Adrenal gland (tissue), 5 donors: ENCODE results near the gene ALOX15B.

ENCODE experiments used
- CTCF ChIP-seq, 6 experiments: fragments of 450-650 bp in 4 of 6; fragments of 200-600 bp in 2 of 6; sonication (generic) in 1 of 6; IDR thresholded peaks; 1 replicate in 5 of 6; 2 replicates in 1 of 6; pipeline versions ENCODE4 v1.5.1 to v1.8.0; 2016 to 2021; ENCODE audit warnings: antibody characterized with exemption in 6 of 6, mild to moderate bottlenecking in 2 of 6, moderate library complexity in 1 of 6
- POLR2A ChIP-seq, 2 donors: fragments of 450-650 bp; IDR thresholded peaks; one replicate each; pipeline ENCODE4 v1.6.1; 2017; ENCODE audit warnings: antibody characterized with exemption in 2 of 2, mild to moderate bottlenecking in 2 of 2, moderate library complexity in 1 of 2
- donor health status: DM: no; HTN: no; CAD: no.

- TF ChIP-seq CTCF (IDR thresholded peaks at IDR 0.05) (no peak), POLR2A (IDR thresholded peaks at IDR 0.05) (no peak)
Measured at GRCh38 chr17:8063761-8064534, 25.1 kb downstream of the ALOX15B start.
